Spleen (tissue), 7 donors: ENCODE measurements around the gene LUC7L.

Source experiments
- CTCF ChIP-seq, 11 experiments: fragments of 200-600 bp in 7 of 11; fragments of 450-650 bp in 4 of 11; sonication (generic) in 4 of 11; IDR thresholded peaks in 8 of 11; conservative IDR thresholded peaks in 3 of 11; 1 replicate in 7 of 11; 2 replicates in 4 of 11; pipeline versions ENCODE4 v1.4.0 to v1.8.0; 2016 to 2021; ENCODE audit warnings: antibody characterized with exemption in 11 of 11, inconsistent platforms in 4 of 11, mild to moderate bottlenecking in 1 of 11
- POLR2A ChIP-seq, 3 donors: fragments of 450-650 bp; IDR thresholded peaks; one replicate each; pipeline ENCODE4 v1.5.1; 2017; ENCODE audit warnings: antibody characterized with exemption in 3 of 3, mild to moderate bottlenecking in 1 of 3
- donor health status: DM: no; HTN: no; CAD: no; lungs with moderate emphysema.
- donor health status: DM: no; HTN: no; CAD: no.
- donor health status: DM: no; HTN: no; CAD: no.

- TF ChIP-seq CTCF (IDR thresholded peaks at IDR 0.05 in 8 of 11, conservative IDR thresholded peaks at IDR 0.05 in 3 of 11) (no peak), POLR2A (IDR thresholded peaks at IDR 0.05) (no peak)
Measured at GRCh38 chr16:177394-177822, 51.8 kb downstream of the LUC7L start.
